NCI-H460 (cell line): ENCODE data around the gene HJURP. TPM values are rescaled to one million over a fixed set of nuclear protein-coding genes. Genes with fewer than 3 reads are reported as not detected.

Experiments used
- DNase-seq: peaks from one replicate; pipeline ENCODE4 v3.0.0-alpha.2; 2016; ENCODE audit warnings: low read depth; ENCODE audit errors: extremely low read depth
- total RNA-seq: library from RNA; depleted of rRNA; stranded (reverse); fragments of >200 nt; shearing (Covaris generic); gene quantifications from 2 replicates; pipeline ENCODE4 v1.2.3, GENCODE V29; 2014

HJURP gene
- total RNA-seq, 1 experiment from 2014 or later: 106 TPM

DNA sequence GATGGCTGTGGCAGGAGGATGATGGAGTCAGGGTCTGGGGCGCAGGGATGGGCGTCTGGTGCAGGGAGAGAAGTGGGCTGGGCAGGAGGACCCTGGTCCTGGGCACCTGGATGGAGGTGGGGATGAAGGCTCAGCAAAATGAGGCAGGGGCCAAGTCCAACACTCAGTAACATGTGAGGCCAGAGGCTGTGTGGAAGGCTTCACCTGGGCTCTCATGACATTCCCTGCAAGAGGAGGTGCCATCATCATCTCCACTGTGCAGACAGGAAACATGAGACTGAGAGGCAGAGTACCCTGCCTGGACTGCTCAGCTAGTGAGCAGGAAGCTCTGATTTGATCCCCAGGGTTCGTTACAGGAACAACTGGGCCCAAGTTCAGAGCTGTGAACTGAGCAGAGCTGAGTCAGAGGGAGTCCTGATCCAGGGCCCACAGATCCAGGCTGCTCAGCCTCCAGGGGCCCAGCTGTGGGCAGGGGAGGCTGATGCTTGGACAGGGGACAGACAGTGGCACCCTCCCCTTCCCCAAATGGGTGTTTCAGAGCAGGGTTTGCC, 36.9 kb downstream of the HJURP start:
- no peak for DNase-seq

DNA sequence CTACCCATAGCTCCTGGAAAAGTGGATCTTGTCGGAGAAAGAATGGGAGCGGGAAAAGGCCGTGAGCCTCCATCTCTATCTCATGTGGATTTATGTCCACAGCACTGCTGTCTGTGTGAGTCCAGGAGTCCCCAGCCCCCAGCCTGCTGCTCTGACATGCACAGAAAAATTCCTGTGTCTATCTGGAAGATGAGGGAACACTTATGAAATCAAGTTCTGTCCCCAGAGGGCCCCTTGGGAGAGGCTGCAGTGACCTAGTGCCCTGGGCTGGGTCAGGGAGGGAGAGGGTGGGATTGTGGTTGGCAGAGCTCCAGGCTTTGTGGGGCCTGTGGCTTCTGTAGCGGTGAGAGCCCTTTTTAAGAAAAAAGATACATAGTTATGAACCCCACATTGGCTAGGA, 37.6 kb downstream of the HJURP start:
- DNase-seq: no peak

DNA sequence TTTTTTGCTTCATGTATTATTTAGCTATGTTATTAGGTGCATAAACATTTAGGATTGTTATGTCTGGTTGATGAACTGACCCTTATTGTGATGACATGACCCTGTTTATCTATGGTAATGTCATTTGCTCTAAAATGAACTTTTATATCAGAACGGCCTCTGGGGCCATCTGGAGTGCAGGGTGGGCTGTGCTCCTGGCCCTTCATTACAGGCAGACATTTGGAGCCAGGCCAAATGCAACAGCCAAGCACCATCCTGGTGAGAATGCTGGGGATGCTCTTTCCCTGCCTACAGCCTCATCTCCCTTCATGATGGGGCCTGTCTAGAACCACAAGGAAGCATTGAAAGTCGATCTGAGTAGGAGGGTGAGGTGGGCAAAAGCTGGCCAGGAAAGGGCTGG, 38.0 kb downstream of the HJURP start:
- DNase-seq: no peak

GRCh38 chr2:233815861-233816260, 38.5 kb downstream of the HJURP start:
- DNase-seq: no peak

- DNase-seq: no peak
These were observed 40.1 kb downstream of the HJURP start for GRCh38 chr2:233814056-233814835.

DNA sequence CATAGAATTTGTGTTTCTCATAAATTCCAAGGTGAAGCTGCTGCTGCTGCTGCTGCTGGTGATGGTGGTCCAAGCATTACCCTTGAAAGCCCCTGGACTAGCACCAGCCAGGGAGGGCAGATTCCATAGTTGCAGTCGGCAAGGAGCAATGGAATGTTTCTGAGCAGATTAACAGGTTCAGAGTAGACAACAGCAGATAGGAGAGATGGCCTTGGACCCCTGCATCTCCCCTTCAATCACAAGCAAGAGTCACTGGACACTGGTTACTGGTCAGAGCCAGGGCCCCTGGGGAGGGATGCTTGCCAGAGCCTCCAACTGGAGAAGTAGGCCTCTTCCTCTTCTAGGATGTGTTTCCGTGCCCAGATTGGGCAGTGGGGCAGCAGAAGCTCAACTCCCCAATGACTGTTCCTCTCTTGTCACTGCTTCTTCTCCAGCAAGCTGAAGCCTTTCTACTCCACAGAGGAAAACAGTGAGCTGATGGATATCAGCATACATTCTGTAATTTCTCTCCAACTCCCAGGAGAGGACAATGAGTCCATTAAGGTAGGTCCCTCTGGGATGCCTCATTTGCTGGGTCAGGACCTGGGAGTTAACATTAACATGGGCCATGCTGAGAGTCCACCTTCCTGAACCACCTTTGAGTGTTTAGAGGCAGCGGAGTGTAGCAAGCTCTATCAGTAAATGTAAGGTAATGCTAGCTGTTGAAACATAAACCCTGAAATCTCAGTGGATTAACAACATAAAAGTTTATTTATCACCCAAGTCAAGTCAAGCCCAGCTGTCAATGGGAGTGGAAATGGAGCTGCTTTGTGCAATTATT, 40.9 kb downstream of the HJURP start:
- DNase-seq: no peak

GRCh38 chr2:233811732-233812131, 42.6 kb downstream of the HJURP start:
- no peak for DNase-seq

- DNase-seq: no peak
These were observed 43.2 kb downstream of the HJURP start for GRCh38 chr2:233811087-233811486.

GRCh38 chr2:233810385-233810784, 44.0 kb downstream of the HJURP start:
- DNase-seq: no peak

- no peak for DNase-seq
These were observed 46.1 kb downstream of the HJURP start for GRCh38 chr2:233807966-233808935.

GRCh38 chr2:233807215-233807865, 47.0 kb downstream of the HJURP start:
- no peak for DNase-seq

GRCh38 chr2:233803994-233804393, 50.3 kb downstream of the HJURP start:
- DNase-seq: no peak

DNA sequence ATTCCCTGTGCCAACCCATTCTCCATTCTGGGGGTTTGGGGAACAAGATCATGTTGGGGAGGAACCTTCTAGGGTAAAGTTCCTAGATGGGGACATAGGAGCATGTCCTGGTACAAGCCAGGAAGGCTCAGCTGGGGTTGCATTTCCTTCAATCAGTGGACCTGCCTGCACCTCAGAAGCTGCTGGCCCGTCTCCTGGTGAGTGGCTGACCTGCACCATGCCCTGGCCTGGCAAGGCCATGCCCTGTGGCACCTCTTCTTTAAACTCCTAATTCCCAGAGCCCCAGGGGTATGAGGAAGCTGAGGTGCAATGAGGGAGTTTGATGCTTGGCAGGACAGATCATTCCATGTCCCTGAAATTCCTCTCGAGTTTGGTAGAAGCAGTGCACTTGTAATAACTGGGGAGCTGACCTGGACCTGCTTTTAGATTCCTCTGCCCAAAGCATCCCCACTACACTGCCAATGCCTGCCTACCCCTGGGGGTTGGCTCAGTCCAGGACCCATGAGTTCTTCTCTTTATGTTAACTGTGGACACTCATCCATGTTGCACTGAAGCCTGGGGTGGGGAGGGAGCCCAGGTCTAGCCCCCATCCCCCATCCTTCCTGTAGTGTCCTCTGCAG, 50.9 kb downstream of the HJURP start:
- no peak for DNase-seq

- DNase-seq: no peak
These were observed 52.1 kb downstream of the HJURP start for GRCh38 chr2:233802132-233802815.

DNA sequence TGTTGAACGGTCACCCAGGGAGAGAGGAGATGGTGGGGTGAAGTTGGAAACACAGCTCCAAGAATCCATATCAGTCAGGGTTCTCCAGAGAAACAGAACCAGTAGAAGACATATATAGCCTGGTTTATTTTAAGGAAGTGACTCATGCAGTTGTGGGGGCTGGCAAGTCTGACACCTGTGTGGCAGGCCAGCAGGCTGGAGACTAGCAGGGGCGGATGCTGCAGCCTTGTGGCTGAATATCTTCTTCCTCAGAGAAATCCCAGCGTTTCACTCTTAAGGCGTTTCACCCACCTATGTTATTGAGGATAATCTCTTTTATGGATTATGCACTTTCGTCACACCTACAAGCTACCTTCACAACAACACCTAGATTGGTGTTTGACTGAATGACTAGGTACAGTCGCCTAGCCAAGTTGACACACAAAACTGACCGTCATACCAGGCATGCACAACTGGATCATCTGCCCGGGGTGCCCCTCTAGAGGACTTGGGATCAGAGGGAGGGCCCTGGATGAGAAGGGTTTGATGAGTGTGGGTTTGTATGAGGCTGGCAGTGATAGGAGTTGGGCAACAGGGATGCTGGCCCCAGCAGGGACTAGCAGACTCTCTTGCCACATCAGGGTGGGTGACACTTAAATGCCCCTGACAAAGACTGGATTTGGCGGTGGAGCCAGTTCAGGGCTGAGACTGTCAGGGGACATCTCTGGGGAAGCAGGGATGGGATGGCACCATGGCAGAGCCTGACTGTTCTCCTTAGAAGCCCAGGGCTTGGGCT, 52.8 kb downstream of the HJURP start:
- no peak for DNase-seq

GRCh38 chr2:233800208-233800607, 54.1 kb downstream of the HJURP start:
- DNase-seq: no peak

DNA sequence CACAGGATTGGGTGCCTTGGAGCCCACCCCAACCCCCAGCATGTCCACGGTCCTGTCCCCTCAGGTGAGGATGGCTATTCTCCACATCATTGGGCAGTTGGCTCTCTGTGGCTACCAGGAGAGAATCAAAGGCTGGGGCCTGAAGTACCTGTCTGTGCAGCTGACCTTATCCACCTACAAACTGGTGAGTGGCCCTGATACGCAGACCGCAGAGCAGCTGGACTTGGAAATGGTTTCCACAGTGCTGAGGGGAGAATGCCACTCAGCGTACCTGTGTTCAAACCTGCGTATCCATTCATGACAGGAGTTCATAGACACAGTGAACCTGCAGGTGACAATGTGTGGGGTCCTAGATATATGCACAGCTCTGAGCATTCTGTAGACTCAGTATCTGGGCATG, 54.6 kb downstream of the HJURP start:
- DNase-seq: no peak

DNA sequence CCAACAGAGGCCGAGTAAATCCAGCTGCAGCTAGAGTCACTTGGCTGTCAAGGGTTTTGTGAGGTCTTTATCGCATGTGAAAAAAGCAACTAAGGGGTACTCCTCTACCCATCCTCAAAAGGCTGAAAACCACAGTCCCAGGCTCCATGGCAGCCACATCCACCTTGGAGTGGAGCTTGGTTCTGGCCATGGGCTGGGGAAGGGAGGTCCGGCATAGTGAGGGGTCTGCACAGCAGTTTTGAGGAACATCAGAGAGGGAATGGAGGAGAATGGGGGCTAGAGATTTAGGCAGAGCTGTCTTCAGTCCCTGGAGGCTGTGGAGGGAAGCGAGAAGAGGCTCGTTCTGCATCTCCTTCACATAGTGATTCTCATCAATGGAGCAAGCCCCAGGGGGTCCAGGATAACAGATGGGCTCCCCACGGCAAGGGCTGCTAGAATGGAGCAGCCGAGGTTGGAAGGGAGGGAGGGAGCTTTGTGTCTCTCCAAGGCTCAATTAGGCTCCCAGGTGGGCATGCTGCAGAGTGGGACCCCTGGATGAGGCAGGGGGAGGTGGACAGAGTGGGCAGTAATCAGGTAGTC, 55.2 kb downstream of the HJURP start:
- DNase-seq: no peak
